ENCODE results near the gene SLC28A1.

DNA sequence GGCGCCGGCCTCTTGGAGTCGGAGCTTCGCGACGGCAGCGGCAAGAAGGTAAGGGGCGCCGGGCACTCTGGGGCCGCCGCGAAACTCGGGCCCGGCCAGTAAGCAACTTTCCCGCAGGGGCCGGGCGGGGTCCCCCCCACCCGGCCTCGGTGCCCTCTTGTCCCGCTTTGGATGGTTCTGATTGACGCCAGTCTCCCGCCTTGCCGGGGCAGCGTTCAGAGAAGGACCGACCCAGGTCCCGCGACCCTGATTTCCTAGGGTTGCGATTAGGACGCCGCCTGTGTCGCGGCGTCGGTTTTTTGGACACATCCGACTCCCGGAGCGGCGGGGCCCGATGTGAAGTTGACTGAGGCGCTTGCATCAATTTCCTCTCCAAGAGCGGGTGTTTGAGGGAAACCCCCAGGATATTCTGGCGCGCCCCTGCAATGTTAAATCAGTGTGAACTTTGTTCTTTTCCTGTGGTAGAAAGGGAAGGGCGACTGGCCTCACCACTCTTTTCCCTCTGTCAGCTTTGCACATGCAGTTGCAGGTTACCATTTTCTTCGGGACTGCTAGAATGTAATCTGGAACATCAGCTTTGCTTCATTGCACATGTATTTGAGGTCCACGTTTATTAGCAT, 97.9 kb downstream of the SLC28A1 start:
- TF ChIP-seq, protein P1, sequence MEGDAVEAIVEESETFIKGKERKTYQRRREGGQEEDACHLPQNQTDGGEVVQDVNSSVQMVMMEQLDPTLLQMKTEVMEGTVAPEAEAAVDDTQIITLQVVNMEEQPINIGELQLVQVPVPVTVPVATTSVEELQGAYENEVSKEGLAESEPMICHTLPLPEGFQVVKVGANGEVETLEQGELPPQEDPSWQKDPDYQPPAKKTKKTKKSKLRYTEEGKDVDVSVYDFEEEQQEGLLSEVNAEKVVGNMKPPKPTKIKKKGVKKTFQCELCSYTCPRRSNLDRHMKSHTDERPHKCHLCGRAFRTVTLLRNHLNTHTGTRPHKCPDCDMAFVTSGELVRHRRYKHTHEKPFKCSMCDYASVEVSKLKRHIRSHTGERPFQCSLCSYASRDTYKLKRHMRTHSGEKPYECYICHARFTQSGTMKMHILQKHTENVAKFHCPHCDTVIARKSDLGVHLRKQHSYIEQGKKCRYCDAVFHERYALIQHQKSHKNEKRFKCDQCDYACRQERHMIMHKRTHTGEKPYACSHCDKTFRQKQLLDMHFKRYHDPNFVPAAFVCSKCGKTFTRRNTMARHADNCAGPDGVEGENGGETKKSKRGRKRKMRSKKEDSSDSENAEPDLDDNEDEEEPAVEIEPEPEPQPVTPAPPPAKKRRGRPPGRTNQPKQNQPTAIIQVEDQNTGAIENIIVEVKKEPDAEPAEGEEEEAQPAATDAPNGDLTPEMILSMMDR (IDR thresholded peaks at IDR 0.05; ENCODE audit: low read depth, low read length, missing input control) = no peak
- TF ChIP-seq, protein P2, sequence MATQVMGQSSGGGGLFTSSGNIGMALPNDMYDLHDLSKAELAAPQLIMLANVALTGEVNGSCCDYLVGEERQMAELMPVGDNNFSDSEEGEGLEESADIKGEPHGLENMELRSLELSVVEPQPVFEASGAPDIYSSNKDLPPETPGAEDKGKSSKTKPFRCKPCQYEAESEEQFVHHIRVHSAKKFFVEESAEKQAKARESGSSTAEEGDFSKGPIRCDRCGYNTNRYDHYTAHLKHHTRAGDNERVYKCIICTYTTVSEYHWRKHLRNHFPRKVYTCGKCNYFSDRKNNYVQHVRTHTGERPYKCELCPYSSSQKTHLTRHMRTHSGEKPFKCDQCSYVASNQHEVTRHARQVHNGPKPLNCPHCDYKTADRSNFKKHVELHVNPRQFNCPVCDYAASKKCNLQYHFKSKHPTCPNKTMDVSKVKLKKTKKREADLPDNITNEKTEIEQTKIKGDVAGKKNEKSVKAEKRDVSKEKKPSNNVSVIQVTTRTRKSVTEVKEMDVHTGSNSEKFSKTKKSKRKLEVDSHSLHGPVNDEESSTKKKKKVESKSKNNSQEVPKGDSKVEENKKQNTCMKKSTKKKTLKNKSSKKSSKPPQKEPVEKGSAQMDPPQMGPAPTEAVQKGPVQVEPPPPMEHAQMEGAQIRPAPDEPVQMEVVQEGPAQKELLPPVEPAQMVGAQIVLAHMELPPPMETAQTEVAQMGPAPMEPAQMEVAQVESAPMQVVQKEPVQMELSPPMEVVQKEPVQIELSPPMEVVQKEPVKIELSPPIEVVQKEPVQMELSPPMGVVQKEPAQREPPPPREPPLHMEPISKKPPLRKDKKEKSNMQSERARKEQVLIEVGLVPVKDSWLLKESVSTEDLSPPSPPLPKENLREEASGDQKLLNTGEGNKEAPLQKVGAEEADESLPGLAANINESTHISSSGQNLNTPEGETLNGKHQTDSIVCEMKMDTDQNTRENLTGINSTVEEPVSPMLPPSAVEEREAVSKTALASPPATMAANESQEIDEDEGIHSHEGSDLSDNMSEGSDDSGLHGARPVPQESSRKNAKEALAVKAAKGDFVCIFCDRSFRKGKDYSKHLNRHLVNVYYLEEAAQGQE (IDR thresholded peaks at IDR 0.05) = peak; percentile 90
- peak in 1 of 2 donors; percentile 41 for TF ChIP-seq RXRA (IDR thresholded peaks at IDR 0.05)
- peak; percentile 89 for TF ChIP-seq YY1 (IDR thresholded peaks at IDR 0.05)
- TF ChIP-seq TAF1 (conservative IDR thresholded peaks at IDR 0.05) = peak; percentile 88
- TF ChIP-seq ZBTB33 (IDR thresholded peaks at IDR 0.05) = peak; percentile 34
- peak; percentile 44 to 58 for TF ChIP-seq RAD21 (IDR thresholded peaks at IDR 0.05)
- no peak for TF ChIP-seq GABPA (IDR thresholded peaks at IDR 0.05 in 1 of 2, conservative IDR thresholded peaks at IDR 0.05 in 1 of 2)
- TF ChIP-seq, protein P3, sequence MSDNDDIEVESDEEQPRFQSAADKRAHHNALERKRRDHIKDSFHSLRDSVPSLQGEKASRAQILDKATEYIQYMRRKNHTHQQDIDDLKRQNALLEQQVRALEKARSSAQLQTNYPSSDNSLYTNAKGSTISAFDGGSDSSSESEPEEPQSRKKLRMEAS (IDR thresholded peaks at IDR 0.05) = peak; percentile 82
- no peak for TF ChIP-seq JUND (IDR thresholded peaks at IDR 0.05)
- TF ChIP-seq FOXA2 (IDR thresholded peaks at IDR 0.05) = no peak
- TF ChIP-seq SP1 (IDR thresholded peaks at IDR 0.05) = peak; percentile 65
- peak; percentile 15 to 45 for TF ChIP-seq EGR1 (IDR thresholded peaks at IDR 0.05; ENCODE audit: low read depth in 2 of 2)
- TF ChIP-seq, protein P4, sequence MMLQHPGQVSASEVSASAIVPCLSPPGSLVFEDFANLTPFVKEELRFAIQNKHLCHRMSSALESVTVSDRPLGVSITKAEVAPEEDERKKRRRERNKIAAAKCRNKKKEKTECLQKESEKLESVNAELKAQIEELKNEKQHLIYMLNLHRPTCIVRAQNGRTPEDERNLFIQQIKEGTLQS (IDR thresholded peaks at IDR 0.05) = no peak
